ENCODE data around the gene HEATR5A.

DNA sequence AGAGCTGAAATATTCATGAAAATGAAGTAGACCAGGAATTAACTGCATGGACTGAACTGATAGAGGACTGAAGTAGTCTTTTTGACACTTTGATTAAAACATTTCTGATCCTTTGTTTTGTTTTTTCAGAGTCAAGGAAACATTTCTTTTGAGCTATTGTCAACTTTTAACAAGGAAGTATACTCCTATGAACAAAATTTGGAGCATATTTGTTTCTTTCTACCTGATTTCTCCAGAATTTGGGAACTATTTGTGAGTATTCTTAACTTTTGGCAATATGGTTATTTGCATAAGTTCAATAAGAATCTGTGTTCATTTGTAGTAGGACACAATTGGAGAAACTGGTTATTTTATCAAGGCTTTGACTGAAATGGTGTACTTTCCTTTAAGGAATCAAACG, 141.5 kb downstream of the HEATR5A start:
- no peak for TF ChIP-seq CTCF (conservative IDR thresholded peaks at IDR 0.05; ENCODE audit: low read depth, low read length)
- no peak for TF ChIP-seq EZH2 (IDR thresholded peaks at IDR 0.05; ENCODE audit: low read length, unreplicated experiment)

Data from PC-3 (cell line).